ENCODE results near the gene LRP3. TPM values are rescaled to one million over a fixed set of nuclear protein-coding genes. Genes with fewer than 3 reads are reported as not detected.
A peak's percentile ranks its signal among the peaks of the same experiment; 100 is the strongest.

LRP3 gene
- total RNA-seq, 2 donors from 2014 or later, result not detected

DNA sequence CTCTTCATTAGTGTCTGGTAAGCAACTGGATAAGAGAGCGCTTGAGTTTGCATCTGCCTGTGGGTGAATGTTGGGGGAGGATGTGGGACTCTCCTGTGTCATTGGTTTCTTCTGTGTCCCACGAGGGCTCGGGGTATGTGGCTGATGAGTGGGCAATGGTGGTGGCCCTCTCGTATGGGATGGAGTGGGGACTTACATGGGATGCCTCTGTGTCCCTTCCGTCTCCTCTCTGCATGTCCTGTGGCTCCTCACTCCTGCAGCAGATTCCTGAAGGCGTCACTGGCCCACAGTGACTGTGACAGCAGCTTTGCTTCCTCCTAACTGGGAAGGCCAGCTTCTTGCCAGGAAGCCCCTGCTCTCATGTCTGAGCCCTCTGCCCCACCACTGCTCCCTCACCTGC is 2.6 kb upstream of the LRP3 start:
- ATAC-seq (no peak), DNase-seq (ENCODE audit: low spot score) (no peak)
- no peaks in the 10 kb centered on the region for H3K9me3 Mint-ChIP-seq
- peaks cover 24 to 33% of the 10 kb centered on the region in 2 donors for H3K27me3 Mint-ChIP-seq
- H3K4me3 Mint-ChIP-seq, result no peak overlapping the region
- no peaks in the 10 kb centered on the region for H3K36me3 Mint-ChIP-seq
- H3K4me1 Mint-ChIP-seq (ENCODE audit: low read depth in 2 of 2), result peaks cover under 1 to 4% of the 10 kb centered on the region in 2 donors
- H3K27ac Mint-ChIP-seq, result no peak overlapping the region

DNA sequence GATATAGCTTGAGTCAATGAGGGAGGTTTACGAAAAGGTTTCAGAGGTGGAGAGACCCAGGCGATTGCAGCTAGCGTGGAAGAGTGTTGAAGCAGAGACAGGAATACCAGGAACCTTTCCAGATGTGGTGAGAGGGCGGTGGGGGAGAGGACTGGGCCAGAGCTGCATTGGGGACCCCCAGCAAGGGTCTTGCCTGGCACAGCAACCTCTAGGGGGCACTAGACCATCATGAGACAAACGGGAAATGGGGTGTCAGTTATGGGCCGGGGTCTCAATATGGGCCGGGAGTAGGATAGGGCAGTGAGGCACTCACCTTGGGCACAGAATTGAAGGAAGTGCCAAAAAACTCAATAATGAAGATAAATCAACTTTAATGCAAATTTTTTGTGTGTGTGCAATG is 2.1 kb upstream of the LRP3 start:
- ATAC-seq (no peak), DNase-seq (ENCODE audit: low spot score) (no peak)
- H3K9me3 Mint-ChIP-seq, result no peaks in the 10 kb centered on the region
- H3K4me3 Mint-ChIP-seq, result no peak overlapping the region
- no peaks in the 10 kb centered on the region for H3K36me3 Mint-ChIP-seq
- H3K4me1 Mint-ChIP-seq (ENCODE audit: low read depth in 2 of 2), result no peaks in the 10 kb centered on the region
- H3K27me3 Mint-ChIP-seq, result peaks cover 24 to 33% of the 10 kb centered on the region in 2 donors
- no peak overlapping the region for H3K27ac Mint-ChIP-seq

DNA sequence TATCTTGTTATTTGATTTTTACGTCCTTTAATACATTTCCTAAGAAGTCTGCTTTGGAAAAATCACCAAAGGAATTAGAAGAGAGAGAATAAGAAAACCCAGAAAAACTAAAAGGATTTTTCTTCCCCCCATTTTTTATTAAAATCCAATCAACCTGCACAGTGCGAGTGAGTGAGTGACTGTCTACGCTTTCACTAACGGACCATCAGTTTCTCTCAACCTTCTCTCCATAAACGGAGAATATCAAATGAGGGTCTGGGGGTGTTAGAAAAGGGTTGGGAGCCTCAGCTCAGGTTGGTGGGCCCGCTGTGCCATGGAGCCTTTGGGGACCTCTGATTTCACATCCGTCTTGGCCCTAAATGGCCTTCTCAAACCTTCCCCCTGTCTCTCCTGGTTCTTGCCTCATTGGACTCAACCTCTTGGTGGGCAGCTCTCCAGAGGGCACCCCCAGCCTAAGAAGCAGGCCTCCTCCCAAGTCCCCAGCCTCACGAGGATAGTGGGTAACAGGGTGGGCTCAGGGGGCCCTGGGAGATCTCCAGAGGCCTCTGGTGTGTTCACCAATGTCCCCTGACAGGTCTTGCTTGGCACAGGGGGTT is 763 bp upstream of the LRP3 start:
- Mint-ChIP-seq H3K27me3 (peaks cover 24 to 33% of the 10 kb centered on the region in 2 donors), H3K9me3 (no peaks in the 10 kb centered on the region), H3K4me3 (peak overlapping the region; percentile 67), H3K27ac (no peak overlapping the region), H3K4me1 (ENCODE audit: low read depth in 2 of 2) (no peaks in the 10 kb centered on the region), H3K36me3 (no peaks in the 10 kb centered on the region)
- ATAC-seq (no peak), DNase-seq (ENCODE audit: low spot score) (no peak)

DNA sequence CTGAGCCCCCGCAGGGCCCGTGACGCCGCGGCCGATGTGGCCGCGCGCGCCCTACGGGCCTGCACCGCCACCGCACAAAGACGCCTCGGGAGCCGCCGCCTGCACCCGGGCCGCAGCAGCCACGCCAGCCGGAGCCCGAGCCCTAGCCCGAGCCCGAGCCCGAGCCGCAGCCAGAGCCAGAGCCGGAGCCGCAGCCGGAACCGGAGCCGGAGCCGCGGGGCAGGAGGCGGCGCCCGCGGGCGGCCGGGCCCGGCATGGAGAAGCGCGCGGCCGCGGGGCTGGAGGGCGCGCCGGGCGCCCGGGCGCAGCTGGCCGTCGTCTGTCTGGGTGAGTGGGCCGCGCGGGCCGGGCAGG is 379 bp downstream of the LRP3 start:
- H3K27me3 Mint-ChIP-seq, result peaks cover 24 to 33% of the 10 kb centered on the region in 2 donors
- no peaks in the 10 kb centered on the region for H3K36me3 Mint-ChIP-seq
- H3K27ac Mint-ChIP-seq, result no peak overlapping the region
- H3K4me3 Mint-ChIP-seq, result no peak overlapping the region
- DNase-seq (ENCODE audit: low spot score), result no peak
- ATAC-seq, result peak in 1 of 2 donors; percentile 9
- H3K4me1 Mint-ChIP-seq (ENCODE audit: low read depth in 2 of 2), result no peaks in the 10 kb centered on the region
- H3K9me3 Mint-ChIP-seq, result no peaks in the 10 kb centered on the region

DNA sequence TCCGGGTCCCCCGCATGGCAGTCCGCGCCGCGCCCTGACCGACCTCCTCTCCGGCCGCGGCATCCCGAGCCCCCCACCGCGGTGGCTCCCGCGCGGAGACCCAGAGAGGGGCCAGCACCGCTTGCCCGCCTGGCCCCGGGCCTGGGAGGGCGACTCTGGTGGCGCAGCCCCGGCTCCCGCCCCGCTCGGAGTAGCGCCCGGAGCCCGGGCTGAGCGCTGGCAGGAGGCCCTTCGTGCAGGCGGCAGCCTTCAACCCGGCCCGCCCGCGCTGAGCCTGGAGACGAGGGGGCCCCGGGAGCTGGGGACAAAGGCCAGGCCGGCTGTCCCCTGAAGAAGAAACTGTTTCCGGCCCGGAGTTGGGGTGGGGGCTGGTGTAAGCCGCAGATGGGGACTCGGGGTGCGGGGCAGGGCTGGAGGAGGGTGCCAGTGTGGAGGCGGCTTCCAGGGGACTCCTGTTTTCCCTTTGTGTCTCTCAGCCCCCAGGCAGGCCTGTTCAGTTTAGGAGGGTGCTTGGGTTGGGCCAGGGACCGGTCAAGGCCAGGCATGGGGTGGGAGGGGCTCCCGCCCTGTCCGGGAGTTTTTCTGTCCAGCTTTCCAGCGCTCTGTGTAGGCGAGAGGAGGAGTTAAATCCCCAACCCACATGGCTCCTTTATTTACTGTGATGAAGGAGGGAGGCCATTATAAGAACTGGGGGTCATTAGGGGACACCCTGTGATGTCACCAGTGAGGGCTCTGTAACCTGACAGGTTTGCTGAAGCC is 935 bp downstream of the LRP3 start:
- no peak for DNase-seq (ENCODE audit: low spot score)
- ATAC-seq, result no peak
- H3K27ac Mint-ChIP-seq, result no peak overlapping the region
- H3K27me3 Mint-ChIP-seq, result peaks cover 24 to 33% of the 10 kb centered on the region in 2 donors
- no peaks in the 10 kb centered on the region for H3K4me1 Mint-ChIP-seq (ENCODE audit: low read depth in 2 of 2)
- H3K36me3 Mint-ChIP-seq, result no peaks in the 10 kb centered on the region
- no peak overlapping the region for H3K4me3 Mint-ChIP-seq
- H3K9me3 Mint-ChIP-seq, result no peaks in the 10 kb centered on the region

DNA sequence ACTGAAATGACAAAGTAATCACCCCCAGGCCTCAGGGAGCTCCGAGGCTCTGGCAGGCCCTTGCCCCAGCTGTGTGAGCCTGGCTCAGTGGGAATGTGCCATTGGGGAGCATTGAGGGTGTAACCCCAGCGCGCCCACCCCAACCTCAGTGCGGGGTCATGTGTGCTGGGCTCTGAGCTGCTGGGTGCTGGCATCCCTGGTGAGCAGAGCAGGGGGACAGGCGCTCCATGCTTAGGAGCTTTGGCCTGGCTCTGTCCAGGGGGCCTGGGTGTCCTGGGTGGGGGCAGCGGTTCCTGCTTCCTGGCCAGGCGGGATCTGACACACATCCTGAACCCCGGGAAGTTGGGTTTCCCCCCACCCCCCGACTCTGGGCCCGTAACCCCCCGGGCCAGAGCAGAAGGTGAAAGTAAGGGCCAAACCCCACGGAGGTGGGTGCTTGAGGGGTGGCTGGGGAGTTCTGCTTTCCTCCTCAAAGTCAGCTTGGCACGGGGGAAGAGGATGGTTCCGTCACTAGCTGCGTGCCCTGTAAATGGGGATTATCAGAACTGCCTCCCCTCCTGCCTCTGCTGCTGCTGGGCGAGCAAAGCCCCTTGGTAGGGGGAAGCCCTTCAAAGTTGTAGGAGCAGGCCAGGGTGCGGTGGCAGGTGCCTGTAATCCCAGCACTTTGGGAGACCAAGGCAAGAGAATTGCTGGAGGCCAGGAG is 1.7 kb downstream of the LRP3 start:
- H3K4me1 Mint-ChIP-seq (ENCODE audit: low read depth in 2 of 2), result no peaks in the 10 kb centered on the region
- no peak overlapping the region for H3K27ac Mint-ChIP-seq
- H3K36me3 Mint-ChIP-seq, result no peaks in the 10 kb centered on the region
- H3K9me3 Mint-ChIP-seq, result no peaks in the 10 kb centered on the region
- no peak for DNase-seq (ENCODE audit: low spot score)
- no peak overlapping the region for H3K4me3 Mint-ChIP-seq
- ATAC-seq, result no peak
- H3K27me3 Mint-ChIP-seq, result peaks cover 20 to 26% of the 10 kb centered on the region in 2 donors

DNA sequence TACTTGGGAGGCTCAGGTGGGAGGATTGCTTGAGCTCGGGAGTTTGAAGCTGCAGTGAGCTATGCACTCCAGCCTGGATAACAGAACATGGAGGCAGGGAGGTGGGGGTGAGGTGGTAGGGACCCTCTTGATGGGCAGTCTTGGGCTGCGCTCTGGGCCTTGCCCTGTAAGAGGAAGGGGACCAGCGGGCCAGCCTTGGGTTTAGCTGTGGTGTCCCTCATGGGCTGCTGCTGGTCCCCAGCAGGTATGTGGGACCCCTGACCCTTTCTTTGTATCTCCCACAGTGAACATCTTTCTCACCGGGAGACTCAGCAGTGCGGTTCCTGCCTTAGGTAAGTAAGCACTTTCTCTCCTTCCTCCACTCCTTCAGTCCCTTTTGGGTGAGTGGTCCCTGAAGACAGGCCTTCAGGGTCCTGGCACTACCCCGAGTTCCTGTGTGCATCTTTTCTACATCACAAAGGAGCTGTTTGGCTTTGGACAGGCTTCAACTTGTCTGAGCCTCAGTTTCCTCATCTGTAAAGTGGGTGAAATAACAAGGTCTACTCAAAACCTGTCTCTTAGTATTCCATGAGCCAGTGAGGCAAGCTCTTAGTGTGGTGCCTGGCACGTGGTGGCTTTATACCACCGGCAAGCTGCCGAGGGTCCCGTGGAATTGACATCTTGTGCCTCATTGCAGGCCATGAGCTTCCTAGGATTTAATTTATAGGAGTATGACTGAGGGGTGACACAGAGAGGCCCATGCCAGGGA is 2.5 kb downstream of the LRP3 start:
- H3K27me3 Mint-ChIP-seq, result peaks cover 16 to 20% of the 10 kb centered on the region in 2 donors
- no peak overlapping the region for H3K27ac Mint-ChIP-seq
- H3K4me3 Mint-ChIP-seq, result no peak overlapping the region

DNA sequence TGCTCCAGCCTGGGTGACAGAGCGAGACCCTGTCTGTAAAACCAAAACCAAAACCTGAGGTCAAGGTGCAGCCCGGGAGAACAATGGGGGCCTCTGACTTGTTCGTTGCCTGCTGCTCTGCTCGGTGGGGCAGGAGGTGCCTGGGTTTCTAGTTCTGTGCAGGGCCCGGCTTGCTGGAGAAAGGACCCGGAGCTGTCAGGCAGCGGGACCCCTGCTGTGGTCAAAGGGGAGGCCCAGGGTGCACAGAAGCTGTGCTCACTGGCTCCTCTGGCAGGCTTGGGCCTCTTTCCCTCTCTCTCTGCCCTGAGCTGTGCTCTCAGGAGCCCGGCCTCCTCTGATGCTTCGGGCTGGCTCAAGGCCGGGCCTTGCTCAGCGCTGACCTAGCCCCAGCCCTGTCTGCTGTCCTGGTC is 3.5 kb downstream of the LRP3 start:
- ATAC-seq (no peak), DNase-seq (ENCODE audit: low spot score) (no peak)
- H3K4me3 Mint-ChIP-seq, result no peak overlapping the region
- H3K4me1 Mint-ChIP-seq (ENCODE audit: low read depth in 2 of 2), result no peaks in the 10 kb centered on the region
- no peaks in the 10 kb centered on the region for H3K36me3 Mint-ChIP-seq
- H3K9me3 Mint-ChIP-seq, result no peaks in the 10 kb centered on the region
- H3K27ac Mint-ChIP-seq, result no peak overlapping the region
- H3K27me3 Mint-ChIP-seq, result peaks cover 8 to 11% of the 10 kb centered on the region in 2 donors

More for the DNA sequence above, 2.5 kb downstream of the LRP3 start:
- H3K36me3 Mint-ChIP-seq, result no peaks in the 10 kb centered on the region
- no peaks in the 10 kb centered on the region for H3K9me3 Mint-ChIP-seq
- ATAC-seq (no peak), DNase-seq (ENCODE audit: low spot score) (no peak)
- no peaks in the 10 kb centered on the region for H3K4me1 Mint-ChIP-seq (ENCODE audit: low read depth in 2 of 2)

DNA sequence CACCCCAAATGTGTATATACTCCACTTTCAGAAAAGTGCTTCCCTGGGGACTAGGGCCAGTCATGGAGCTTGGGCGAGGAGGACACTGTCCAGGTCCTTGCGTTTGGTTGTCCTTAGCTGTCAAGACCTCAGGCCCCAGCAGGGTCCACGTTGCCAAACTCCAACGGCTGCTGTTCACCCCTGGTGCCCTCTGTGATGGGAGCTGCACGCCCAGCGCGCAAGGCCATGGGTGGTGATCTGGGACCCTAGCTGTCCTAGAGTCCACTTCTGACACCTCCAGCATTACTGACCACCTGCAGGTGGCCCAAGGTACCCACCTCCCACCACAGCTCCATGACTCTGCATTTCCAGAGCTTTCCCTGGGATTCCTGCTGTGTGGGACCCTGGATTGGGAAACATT is 4.0 kb downstream of the LRP3 start:
- no peak for ATAC-seq
- no peak for DNase-seq (ENCODE audit: low spot score)
- Mint-ChIP-seq H3K27ac (no peak overlapping the region), H3K4me1 (ENCODE audit: low read depth in 2 of 2) (no peaks in the 10 kb centered on the region), H3K9me3 (no peaks in the 10 kb centered on the region), H3K27me3 (peaks cover 5 to 6% of the 10 kb centered on the region in 2 donors), H3K36me3 (no peaks in the 10 kb centered on the region), H3K4me3 (no peak overlapping the region)

DNA sequence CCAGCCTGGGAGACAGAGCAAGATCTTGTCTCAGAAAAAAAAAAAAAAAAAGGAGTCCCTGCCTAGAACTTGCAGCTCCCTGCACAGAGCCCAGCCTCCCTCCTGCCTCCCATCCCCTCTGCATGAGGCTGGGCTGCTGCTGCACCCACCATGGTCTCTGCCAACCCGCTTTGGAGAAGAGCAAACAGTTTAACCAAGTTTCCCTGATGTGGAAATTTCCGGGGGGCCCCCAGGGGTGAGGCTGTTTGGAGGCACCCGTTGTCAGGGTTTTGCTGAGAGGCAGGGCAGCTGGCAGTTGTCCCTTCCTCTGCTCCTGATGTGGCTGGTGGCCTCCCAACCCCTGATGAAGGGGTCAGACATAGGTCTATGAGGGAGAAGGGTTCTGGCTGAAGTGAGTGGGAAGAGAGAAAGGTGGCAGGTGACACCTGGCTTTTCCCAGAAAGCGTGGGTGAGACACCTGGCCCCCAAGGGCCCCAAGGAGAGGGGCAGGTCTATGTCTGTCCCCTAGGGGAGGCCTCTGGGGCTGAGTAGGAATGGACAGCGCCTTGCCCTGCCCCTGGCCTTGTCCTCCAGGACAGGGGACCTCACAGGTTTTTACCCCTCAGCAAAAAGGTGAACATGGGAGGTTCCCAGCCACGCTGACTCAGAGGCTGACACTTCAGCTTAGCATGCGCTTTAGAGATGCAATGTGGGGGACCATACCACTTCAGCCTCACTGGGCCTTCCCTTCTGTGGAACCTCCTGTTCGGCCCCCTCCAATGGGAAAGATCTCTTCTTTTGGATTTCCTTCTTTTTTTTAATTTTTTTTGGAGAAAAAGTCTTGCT is 5.5 kb downstream of the LRP3 start:
- DNase-seq (ENCODE audit: low spot score), result no peak

DNA sequence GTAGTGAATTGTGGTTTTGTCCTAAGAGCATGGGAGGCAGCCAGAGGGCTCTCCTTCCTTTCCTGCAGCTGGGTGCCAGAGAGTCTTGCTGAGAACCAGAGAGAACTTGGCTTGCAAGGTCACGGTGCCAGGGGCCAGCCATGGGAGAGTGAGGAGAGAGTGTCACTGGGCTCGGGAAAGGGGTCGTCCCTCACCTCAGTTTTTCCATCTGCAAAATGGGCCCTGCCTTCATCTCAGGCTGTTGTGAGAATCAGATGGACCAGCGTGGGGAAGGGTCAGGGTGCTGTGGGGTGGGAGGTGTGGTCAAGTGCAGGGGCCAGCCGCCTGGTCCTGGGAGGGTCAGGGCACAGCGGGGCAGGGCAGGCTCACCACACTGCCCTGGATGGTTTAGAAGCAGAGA is 7.3 kb downstream of the LRP3 start:
- H3K27ac Mint-ChIP-seq, result no peak overlapping the region
- ATAC-seq (no peak), DNase-seq (ENCODE audit: low spot score) (no peak)
- H3K36me3 Mint-ChIP-seq, result no peaks in the 10 kb centered on the region
- H3K9me3 Mint-ChIP-seq, result no peaks in the 10 kb centered on the region
- H3K27me3 Mint-ChIP-seq, result no peaks in the 10 kb centered on the region
- H3K4me1 Mint-ChIP-seq (ENCODE audit: low read depth in 2 of 2), result no peaks in the 10 kb centered on the region
- H3K4me3 Mint-ChIP-seq, result no peak overlapping the region

More for the DNA sequence above, 5.5 kb downstream of the LRP3 start:
- no peak overlapping the region for H3K27ac Mint-ChIP-seq
- ATAC-seq, result no peak
- H3K4me1 Mint-ChIP-seq (ENCODE audit: low read depth in 2 of 2), result no peaks in the 10 kb centered on the region
- no peak overlapping the region for H3K4me3 Mint-ChIP-seq
- no peaks in the 10 kb centered on the region for H3K27me3 Mint-ChIP-seq
- H3K36me3 Mint-ChIP-seq, result no peaks in the 10 kb centered on the region
- H3K9me3 Mint-ChIP-seq, result no peaks in the 10 kb centered on the region

DNA sequence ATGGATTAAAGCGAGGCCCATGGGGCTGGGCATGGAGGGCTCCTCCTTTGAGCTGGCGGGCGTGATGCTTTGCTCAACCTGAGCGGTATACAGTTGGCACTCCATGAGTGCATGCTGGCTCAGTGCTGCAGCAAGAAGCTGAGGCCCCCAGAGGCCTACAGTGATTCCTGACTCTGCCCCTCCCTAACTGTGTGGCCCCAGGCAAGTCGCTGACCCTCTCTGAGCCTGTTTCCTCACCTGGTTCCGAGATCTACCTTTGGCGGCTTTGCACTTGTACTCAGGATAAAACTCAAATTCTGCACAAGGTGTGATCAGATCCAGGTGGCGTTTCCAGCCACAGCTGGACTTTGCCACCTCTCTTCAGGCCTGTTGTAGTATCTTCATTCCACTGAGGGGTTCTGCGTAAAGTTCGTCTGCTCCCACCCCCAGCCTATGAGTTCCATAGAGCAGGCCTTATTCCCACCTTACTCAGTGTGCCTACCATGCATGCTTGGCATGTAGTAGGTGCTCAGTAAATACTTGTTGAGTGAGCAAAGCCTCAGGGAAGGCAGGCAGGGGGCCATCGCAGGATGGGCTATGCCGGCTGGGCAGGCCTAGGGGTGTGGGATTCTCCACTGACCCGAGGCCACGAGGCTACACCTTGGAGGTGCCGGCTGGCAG is 7.9 kb downstream of the LRP3 start:
- no peaks in the 10 kb centered on the region for H3K9me3 Mint-ChIP-seq
- no peak overlapping the region for H3K27ac Mint-ChIP-seq
- ATAC-seq (no peak), DNase-seq (ENCODE audit: low spot score) (no peak)
- H3K36me3 Mint-ChIP-seq, result no peaks in the 10 kb centered on the region
- no peak overlapping the region for H3K4me3 Mint-ChIP-seq
- no peaks in the 10 kb centered on the region for H3K4me1 Mint-ChIP-seq (ENCODE audit: low read depth in 2 of 2)
- no peaks in the 10 kb centered on the region for H3K27me3 Mint-ChIP-seq

Data from natural killer cell treated with Interleukin-12 subunit alpha and Interleukin-12 subunit beta and Interleukin-15 and Interleukin-18, amount 100 ng/mL, for 72 hours (primary cell).